ENCODE data around the gene BRICD5. TPM values are rescaled to one million over a fixed set of nuclear protein-coding genes. Genes with fewer than 3 reads are reported as not detected.

The BRICD5 gene
- total RNA-seq, 2 experiments from 2014 or later = 10.3 to 12.5 TPM

DNA sequence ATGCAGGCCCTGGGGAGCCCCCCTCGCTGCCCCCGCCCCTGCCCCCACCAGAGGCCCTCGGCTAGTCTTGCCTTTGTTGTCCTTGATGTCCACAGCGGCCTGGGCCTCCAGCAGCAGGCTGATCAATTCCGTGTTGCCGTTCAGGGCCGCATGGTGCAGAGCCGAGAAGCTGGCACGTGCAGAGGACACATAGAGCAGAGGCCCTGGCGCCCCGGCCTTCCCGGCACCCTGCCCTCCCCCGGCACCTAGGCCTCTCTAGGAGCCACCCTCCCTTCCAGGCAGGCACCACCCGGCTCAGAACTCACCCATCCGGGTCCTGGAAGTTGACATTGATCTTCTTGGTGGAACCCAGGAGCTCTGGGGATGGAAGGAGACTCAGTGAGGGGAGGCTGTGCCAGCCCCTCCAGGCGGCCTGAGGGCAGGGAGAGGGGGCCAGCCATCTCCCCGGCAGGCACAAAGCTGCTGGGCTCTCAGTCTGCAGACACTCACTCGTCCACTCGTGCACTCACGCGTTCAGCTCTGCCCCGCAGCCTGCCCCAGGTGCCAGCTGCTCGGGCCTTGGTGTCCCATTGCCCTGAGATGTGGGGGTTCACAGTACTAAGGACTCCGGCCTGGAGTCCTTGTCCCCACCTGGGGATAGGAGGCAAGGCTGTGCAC lies 20.5 kb downstream of the BRICD5 start:
- no peak for DNase-seq
- Mint-ChIP-seq H3K27ac (no peak overlapping the region), H3K9me3 (no peaks in the 10 kb centered on the region), H3K36me3 (ENCODE audit: low read depth) (no peaks in the 10 kb centered on the region), H3K27me3 (peaks cover 15% of the 10 kb centered on the region), H3K4me1 (peaks cover 3% of the 10 kb centered on the region), H3K4me3 (no peak overlapping the region)
- CTCF ChIA-PET = no interaction called here
- POLR2A ChIA-PET = no interaction called here

DNA sequence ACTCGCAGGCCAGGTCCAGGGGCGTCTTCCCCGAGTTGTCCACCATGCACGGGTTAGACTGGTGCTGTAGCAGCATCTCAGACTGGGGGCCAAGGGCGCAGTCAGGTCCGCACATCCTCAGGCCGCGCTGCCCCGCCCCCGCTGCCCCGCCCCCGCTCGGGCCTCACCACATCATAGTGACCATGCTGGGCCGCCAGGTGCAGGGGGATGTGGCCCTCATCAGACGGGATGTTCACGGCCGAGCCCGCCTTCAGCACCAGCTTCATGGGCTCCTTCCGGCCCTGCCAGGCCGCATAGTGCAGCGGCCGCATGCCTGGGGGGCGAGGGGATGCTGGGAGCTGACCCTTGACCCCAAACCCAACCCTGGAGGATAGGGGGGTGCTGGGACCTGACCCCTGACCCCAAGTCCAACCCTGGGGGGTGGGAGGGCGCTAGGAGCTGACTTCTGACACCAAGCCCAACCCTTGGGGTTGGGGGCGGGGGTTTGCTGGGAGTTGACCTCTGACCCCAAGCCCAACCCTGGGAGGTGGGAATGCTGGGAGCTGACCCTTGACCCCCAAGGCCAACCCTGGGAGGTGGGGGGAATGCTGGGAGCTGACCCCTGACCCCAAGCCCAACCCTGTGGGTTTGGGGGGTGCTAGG lies 21.3 kb downstream of the BRICD5 start:
- H3K27me3 Mint-ChIP-seq = peaks cover 8% of the 10 kb centered on the region
- no peaks in the 10 kb centered on the region for H3K4me1 Mint-ChIP-seq
- no peaks in the 10 kb centered on the region for H3K9me3 Mint-ChIP-seq
- H3K4me3 Mint-ChIP-seq = no peak overlapping the region
- H3K27ac Mint-ChIP-seq = no peak overlapping the region
- ChIA-PET CTCF (no interaction called here), POLR2A (no interaction called here)
- H3K36me3 Mint-ChIP-seq (ENCODE audit: low read depth) = no peaks in the 10 kb centered on the region
- DNase-seq = no peak

DNA sequence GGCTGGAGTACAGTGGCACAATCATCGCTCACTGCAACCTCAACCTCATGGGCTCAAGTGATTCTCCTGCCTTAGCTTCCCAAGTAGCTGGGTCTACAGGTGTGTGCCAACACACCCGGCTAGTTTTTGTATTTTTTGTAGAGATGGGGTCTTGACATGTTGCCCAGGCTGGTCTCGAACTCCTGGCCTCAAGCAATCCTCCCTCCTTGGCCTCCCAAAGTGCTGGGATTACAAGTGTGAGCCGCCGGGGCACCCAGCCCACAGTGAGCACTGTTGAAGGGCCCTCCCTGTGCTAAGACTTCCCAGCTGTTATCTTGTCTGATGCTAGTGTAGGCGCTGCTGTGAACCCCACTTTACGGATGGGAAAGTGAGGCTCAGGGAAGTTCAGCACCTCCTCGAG lies 22.3 kb downstream of the BRICD5 start:
- H3K9me3 Mint-ChIP-seq = no peaks in the 10 kb centered on the region
- H3K4me3 Mint-ChIP-seq = no peak overlapping the region
- ChIA-PET POLR2A (no interaction called here), CTCF (interaction anchor here (0.6 kb wide), 1 partner anchor 365 kb away, joined by 4 read pairs; no protein-coding TSS in a partner anchor)
- H3K27me3 Mint-ChIP-seq = peaks cover 4% of the 10 kb centered on the region
- H3K36me3 Mint-ChIP-seq (ENCODE audit: low read depth) = no peaks in the 10 kb centered on the region
- no peak overlapping the region for H3K27ac Mint-ChIP-seq
- no peaks in the 10 kb centered on the region for H3K4me1 Mint-ChIP-seq
- no peak for DNase-seq

- no peak overlapping the region for H3K27ac Mint-ChIP-seq
- no peak for DNase-seq
- H3K9me3 Mint-ChIP-seq = no peaks in the 10 kb centered on the region
- CTCF ChIA-PET = no interaction called here
- no peaks in the 10 kb centered on the region for H3K36me3 Mint-ChIP-seq (ENCODE audit: low read depth)
- H3K4me1 Mint-ChIP-seq = no peaks in the 10 kb centered on the region
- POLR2A ChIA-PET = no interaction called here
- H3K4me3 Mint-ChIP-seq = no peak overlapping the region
- H3K27me3 Mint-ChIP-seq = no peaks in the 10 kb centered on the region
These were observed 23.5 kb downstream of the BRICD5 start for GRCh38 chr16:2187212-2187611.

DNA sequence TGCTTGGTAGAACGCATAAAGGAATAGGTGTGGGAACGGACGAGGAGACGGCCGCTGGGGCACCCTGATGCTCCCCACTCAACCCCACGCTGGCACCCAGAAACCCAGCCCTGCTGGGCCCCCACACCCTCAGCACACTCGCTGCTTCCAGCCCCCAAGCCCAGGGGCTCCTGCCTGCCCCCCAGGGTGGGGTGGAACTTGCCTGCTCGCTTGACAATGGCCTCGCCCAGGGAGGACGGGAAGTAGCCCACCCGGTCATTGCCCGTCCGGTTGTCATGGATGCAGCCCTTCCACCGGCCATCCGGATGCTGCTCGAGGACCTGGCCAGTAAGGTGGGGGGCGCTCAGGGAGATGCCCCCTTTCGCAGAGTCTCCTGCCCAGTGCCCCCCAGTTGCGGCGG lies 24.2 kb downstream of the BRICD5 start:
- H3K27ac Mint-ChIP-seq = no peak overlapping the region
- POLR2A ChIA-PET = no interaction called here
- no peaks in the 10 kb centered on the region for H3K36me3 Mint-ChIP-seq (ENCODE audit: low read depth)
- no peak for DNase-seq
- CTCF ChIA-PET = no interaction called here
- H3K4me3 Mint-ChIP-seq = no peak overlapping the region
- no peaks in the 10 kb centered on the region for H3K9me3 Mint-ChIP-seq
- H3K27me3 Mint-ChIP-seq = no peaks in the 10 kb centered on the region
- no peaks in the 10 kb centered on the region for H3K4me1 Mint-ChIP-seq

DNA sequence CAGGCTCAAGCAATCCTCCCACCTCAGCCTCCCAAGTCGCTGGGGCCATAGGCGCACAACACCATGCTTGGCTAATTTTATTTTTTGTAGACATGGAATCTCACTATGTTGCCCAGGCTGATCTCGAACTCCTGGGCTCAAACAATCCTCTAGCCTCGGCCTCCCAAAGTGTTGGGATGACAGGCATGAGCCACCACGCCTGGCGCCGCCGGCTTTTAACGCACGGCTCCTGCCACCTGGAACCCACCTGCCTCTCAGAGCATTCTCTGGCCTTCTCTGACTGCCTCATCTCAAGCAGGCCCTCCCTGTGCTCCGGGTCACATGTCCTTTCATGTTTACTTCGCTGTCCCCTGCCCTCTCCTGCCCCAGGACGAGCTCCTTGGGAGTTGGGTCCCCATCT lies 24.6 kb downstream of the BRICD5 start:
- DNase-seq = no peak
- Mint-ChIP-seq H3K9me3 (no peaks in the 10 kb centered on the region), H3K27ac (no peak overlapping the region), H3K36me3 (ENCODE audit: low read depth) (no peaks in the 10 kb centered on the region), H3K4me3 (no peak overlapping the region), H3K4me1 (no peaks in the 10 kb centered on the region), H3K27me3 (no peaks in the 10 kb centered on the region)
- ChIA-PET CTCF (interaction anchor here (1.0 kb wide), 1 partner anchor 9 kb away, joined by 3 read pairs; no protein-coding TSS in a partner anchor), POLR2A (no interaction called here)

DNA sequence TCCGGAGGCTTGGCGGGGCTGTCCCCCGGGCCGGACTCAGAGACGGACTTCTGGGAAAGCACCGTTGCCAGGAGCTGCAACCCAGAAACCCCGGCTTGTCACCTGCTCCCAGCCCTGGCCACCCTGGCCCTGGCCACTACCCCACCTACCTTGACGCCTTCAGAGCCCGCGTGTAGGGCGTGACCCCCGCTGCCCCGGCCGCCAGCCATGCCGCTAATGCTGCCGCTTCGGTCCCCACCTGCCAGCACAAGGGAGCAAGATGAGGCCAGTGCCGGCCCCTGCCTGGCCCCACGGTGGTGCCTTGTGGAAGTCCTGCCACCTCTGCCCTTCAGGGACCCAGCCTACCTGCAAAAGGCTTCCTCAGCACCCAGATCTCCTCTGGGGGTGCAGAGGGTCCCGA lies 25.7 kb downstream of the BRICD5 start:
- Mint-ChIP-seq H3K36me3 (ENCODE audit: low read depth) (no peaks in the 10 kb centered on the region), H3K9me3 (no peaks in the 10 kb centered on the region), H3K27ac (no peak overlapping the region), H3K4me1 (no peaks in the 10 kb centered on the region), H3K4me3 (no peak overlapping the region), H3K27me3 (no peaks in the 10 kb centered on the region)
- no peak for DNase-seq
- CTCF ChIA-PET = interaction anchor here (1.0 kb wide), 1 partner anchor 10 kb away, joined by 3 read pairs; no protein-coding TSS in a partner anchor
- POLR2A ChIA-PET = no interaction called here

GRCh38 chr16:2184346-2184745 lies 26.3 kb downstream of the BRICD5 start:
- no peak overlapping the region for H3K27ac Mint-ChIP-seq
- ChIA-PET POLR2A (no interaction called here), CTCF (no interaction called here)
- no peak for DNase-seq
- no peaks in the 10 kb centered on the region for H3K36me3 Mint-ChIP-seq (ENCODE audit: low read depth)
- no peaks in the 10 kb centered on the region for H3K27me3 Mint-ChIP-seq
- H3K4me1 Mint-ChIP-seq = no peaks in the 10 kb centered on the region
- no peak overlapping the region for H3K4me3 Mint-ChIP-seq
- H3K9me3 Mint-ChIP-seq = no peaks in the 10 kb centered on the region

GRCh38 chr16:2183671-2184070 lies 27.0 kb downstream of the BRICD5 start:
- Mint-ChIP-seq H3K27me3 (no peaks in the 10 kb centered on the region), H3K4me1 (no peaks in the 10 kb centered on the region), H3K9me3 (no peaks in the 10 kb centered on the region), H3K27ac (no peak overlapping the region), H3K4me3 (no peak overlapping the region), H3K36me3 (ENCODE audit: low read depth) (no peaks in the 10 kb centered on the region)
- CTCF ChIA-PET = no interaction called here
- POLR2A ChIA-PET = no interaction called here
- no peak for DNase-seq

DNA sequence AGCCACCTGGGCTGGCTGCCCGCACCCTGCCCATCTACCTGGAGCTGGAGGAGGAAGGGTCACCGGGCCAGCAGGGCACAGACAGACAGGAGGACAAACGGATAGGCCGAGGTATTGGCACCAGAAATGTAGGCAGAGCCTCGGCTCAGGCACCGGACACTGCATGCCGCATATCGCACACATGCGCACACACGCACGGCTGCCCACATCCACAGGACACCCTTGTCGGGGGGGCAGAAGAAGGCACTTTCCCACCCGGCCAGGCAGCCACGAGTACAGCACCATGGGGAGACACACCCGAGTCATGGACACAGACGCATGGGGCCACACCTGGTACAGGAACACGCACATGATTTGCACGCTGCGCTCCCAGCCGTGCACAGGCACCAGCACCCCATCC lies 28.7 kb downstream of the BRICD5 start:
- CTCF ChIA-PET = no interaction called here
- POLR2A ChIA-PET = interaction anchor here (0.9 kb wide), 1 partner anchor 27 kb away, joined by 4 read pairs; no protein-coding TSS in a partner anchor
- Mint-ChIP-seq H3K36me3 (ENCODE audit: low read depth) (peaks cover 4% of the 10 kb centered on the region), H3K27ac (no peak overlapping the region), H3K4me1 (no peaks in the 10 kb centered on the region), H3K4me3 (no peak overlapping the region), H3K9me3 (no peaks in the 10 kb centered on the region), H3K27me3 (no peaks in the 10 kb centered on the region)
- no peak for DNase-seq

GRCh38 chr16:2180962-2181923 lies 29.4 kb downstream of the BRICD5 start:
- no peak overlapping the region for H3K27ac Mint-ChIP-seq
- H3K4me1 Mint-ChIP-seq = no peaks in the 10 kb centered on the region
- H3K9me3 Mint-ChIP-seq = no peaks in the 10 kb centered on the region
- H3K36me3 Mint-ChIP-seq (ENCODE audit: low read depth) = peaks cover 4% of the 10 kb centered on the region
- no peaks in the 10 kb centered on the region for H3K27me3 Mint-ChIP-seq
- no peak for DNase-seq
- ChIA-PET CTCF (no interaction called here), POLR2A (interaction anchor here (0.9 kb wide), 1 partner anchor 27 kb away, joined by 4 read pairs; no protein-coding TSS in a partner anchor)
- no peak overlapping the region for H3K4me3 Mint-ChIP-seq

GRCh38 chr16:2180461-2180860 lies 30.2 kb downstream of the BRICD5 start:
- POLR2A ChIA-PET = no interaction called here
- CTCF ChIA-PET = no interaction called here
- H3K9me3 Mint-ChIP-seq = no peaks in the 10 kb centered on the region

DNA sequence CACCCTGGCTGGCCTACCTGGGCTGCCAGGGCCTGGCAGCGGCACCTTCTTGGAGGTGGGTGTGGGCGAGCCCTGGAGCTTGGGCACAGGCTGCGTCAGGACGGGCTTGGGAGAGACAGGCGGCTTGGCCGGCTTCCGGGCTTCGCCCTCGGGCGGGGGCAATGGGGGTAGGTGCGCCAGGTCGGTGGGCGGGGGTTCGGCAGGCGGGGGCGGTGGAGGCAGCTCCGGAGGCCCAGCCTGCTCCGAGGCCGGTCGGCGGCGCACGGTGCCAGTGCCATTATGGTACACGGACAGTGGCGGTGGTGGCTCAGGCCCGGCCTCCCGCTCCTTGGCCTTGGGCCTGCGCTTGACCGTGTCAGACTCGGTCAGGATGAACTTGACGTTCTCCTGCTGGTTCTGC lies 31.1 kb downstream of the BRICD5 start:
- CTCF ChIA-PET = no interaction called here
- POLR2A ChIA-PET = no interaction called here
- H3K27me3 Mint-ChIP-seq = no peaks in the 10 kb centered on the region
- H3K27ac Mint-ChIP-seq = no peak overlapping the region
- H3K4me3 Mint-ChIP-seq = no peak overlapping the region
- H3K4me1 Mint-ChIP-seq = no peaks in the 10 kb centered on the region
- no peak for DNase-seq
- no peaks in the 10 kb centered on the region for H3K9me3 Mint-ChIP-seq
- H3K36me3 Mint-ChIP-seq (ENCODE audit: low read depth) = peaks cover 4% of the 10 kb centered on the region

More at GRCh38 chr16:2180461-2180860, 30.2 kb downstream of the BRICD5 start:
- no peak for DNase-seq
- Mint-ChIP-seq H3K4me3 (no peak overlapping the region), H3K27me3 (no peaks in the 10 kb centered on the region), H3K36me3 (ENCODE audit: low read depth) (peaks cover 4% of the 10 kb centered on the region), H3K4me1 (no peaks in the 10 kb centered on the region), H3K27ac (no peak overlapping the region)
